Measurements from ENCODE around the gene DAAM1. TPM values are rescaled to one million over a fixed set of nuclear protein-coding genes. Genes with fewer than 3 reads are reported as not detected.

DAAM1 gene
- total and polyA plus RNA-seq, 2 donors (not counting 1 experiment from before 2014, with no cell fraction given) = 11.2 to 34.3 TPM

DNA sequence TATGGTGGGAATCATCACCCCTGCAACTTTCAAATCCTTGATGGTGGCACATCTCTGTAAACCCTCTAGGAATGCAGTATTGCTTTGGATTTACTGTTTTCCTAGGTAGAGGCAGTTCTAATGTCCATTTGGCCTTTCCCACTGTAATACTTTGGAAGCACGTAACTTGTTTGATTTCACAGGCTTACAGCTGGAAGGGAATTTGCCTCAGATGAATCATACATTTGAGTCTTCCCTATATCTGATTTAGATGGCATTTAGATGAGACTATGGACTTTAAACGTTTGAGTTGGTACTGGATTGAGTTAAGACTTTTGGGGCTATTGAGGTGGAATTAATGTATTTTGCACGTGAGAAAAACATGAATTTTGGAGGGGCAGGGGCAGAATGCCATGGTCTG lies 35.9 kb downstream of the DAAM1 start:
- intact Hi-C loops (cut with micrococcal nuclease) = no loop called here
- POLR2A ChIA-PET = no interaction called here
- Histone ChIP-seq H3K27ac (ENCODE audit: low read length in 2 of 2) (no peak overlapping the region), H3K36me3 (replicated peaks in 1 of 2; ENCODE audit: control extremely low read depth in 1 of 2, control insufficient read depth in 1 of 2, extremely low read depth in 1 of 2, insufficient read depth in 2 of 2, low read length in 1 of 2) (no peaks in the 10 kb centered on the region), H3K9ac (ENCODE audit: low read length) (no peak overlapping the region), H2AFZ (ENCODE audit: insufficient read depth, low read depth, low read length, poor library complexity, severe bottlenecking) (no peak overlapping the region), H3K79me2 (ENCODE audit: control insufficient read depth, insufficient read depth, low read length) (peaks cover 77% of the 10 kb centered on the region), H3K9me3 (ENCODE audit: control extremely low read depth in 1 of 3, control insufficient read depth in 2 of 3, insufficient read depth in 1 of 3, low read length in 2 of 3) (no peaks in the 10 kb centered on the region), H3K4me3 (ENCODE audit: control extremely low read depth in 1 of 5, extremely low read depth in 1 of 5, insufficient read depth in 1 of 5, low read depth in 2 of 5, low read length in 4 of 5) (no peak overlapping the region), H4K20me1 (ENCODE audit: control insufficient read depth, insufficient read depth, low read length, poor library complexity, severe bottlenecking) (peaks cover 17% of the 10 kb centered on the region), H3K4me2 (replicated peaks; ENCODE audit: low read depth, low read length, poor library complexity, severe bottlenecking) (no peak overlapping the region), H3K27me3 (replicated peaks in 1 of 4; ENCODE audit: control extremely low read depth in 1 of 4, control insufficient read depth in 3 of 4, insufficient read depth in 4 of 4, low read length in 3 of 4) (no peaks in the 10 kb centered on the region), H3K4me1 (ENCODE audit: control insufficient read depth in 2 of 2, insufficient read depth in 2 of 2, low read length in 2 of 2) (no peaks in the 10 kb centered on the region)
- H3K4me1 Mint-ChIP-seq = peaks cover 20% of the 10 kb centered on the region
- H3K27me3 Mint-ChIP-seq = no peaks in the 10 kb centered on the region
- H3K9me3 Mint-ChIP-seq (ENCODE audit: insufficient read depth) = no peaks in the 10 kb centered on the region
- TF ChIP-seq, protein P1, sequence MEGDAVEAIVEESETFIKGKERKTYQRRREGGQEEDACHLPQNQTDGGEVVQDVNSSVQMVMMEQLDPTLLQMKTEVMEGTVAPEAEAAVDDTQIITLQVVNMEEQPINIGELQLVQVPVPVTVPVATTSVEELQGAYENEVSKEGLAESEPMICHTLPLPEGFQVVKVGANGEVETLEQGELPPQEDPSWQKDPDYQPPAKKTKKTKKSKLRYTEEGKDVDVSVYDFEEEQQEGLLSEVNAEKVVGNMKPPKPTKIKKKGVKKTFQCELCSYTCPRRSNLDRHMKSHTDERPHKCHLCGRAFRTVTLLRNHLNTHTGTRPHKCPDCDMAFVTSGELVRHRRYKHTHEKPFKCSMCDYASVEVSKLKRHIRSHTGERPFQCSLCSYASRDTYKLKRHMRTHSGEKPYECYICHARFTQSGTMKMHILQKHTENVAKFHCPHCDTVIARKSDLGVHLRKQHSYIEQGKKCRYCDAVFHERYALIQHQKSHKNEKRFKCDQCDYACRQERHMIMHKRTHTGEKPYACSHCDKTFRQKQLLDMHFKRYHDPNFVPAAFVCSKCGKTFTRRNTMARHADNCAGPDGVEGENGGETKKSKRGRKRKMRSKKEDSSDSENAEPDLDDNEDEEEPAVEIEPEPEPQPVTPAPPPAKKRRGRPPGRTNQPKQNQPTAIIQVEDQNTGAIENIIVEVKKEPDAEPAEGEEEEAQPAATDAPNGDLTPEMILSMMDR (IDR thresholded peaks at IDR 0.05) = no peak
- TF ChIP-seq EZH2 (IDR thresholded peaks at IDR 0.05; ENCODE audit: borderline replicate concordance, insufficient read depth, low read depth, low read length, poor library complexity, severe bottlenecking) = no peak
- 90% methylated on average over 3 of the region's 3 CpGs for WGBS (ENCODE audit: insufficient coverage)
- DNase-seq (no peak), ATAC-seq (ENCODE audit: low read depth) (no peak)
- H3K27ac Mint-ChIP-seq = no peak overlapping the region
- H3K4me3 Mint-ChIP-seq = no peak overlapping the region
- CTCF ChIA-PET = no interaction called here

DNA sequence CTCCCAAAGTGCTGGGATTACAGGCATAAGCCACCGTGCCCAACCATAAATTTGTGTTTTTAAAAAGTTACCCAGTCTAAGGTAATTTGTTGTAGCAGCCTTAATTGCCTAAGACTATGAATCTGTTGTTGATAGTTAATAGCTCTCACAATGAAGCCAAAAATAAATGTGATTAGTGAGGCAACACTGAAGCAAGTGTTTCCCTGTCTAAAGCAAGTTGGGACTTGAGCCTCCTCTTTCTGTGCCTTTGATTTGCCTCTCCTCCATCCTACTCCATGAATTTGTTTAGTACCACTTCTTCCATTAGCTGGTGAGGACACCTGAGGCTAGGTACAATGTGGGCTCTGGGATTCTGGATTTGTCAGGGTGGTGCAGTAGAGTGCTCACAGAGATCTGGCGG lies 36.8 kb downstream of the DAAM1 start:
- no peak for ATAC-seq (ENCODE audit: low read depth)

More for the DNA sequence above, 36.8 kb downstream of the DAAM1 start:
- no peaks in the 10 kb centered on the region for H3K27me3 ChIP-seq (replicated peaks in 1 of 4; ENCODE audit: control extremely low read depth in 1 of 4, control insufficient read depth in 3 of 4, insufficient read depth in 4 of 4, low read length in 3 of 4)
- Mint-ChIP-seq H3K27me3 (no peaks in the 10 kb centered on the region), H3K4me3 (no peak overlapping the region), H3K9me3 (ENCODE audit: insufficient read depth) (no peaks in the 10 kb centered on the region), H3K27ac (no peak overlapping the region), H3K4me1 (peaks cover 24% of the 10 kb centered on the region)
- DNase-seq = no peak
- H3K9ac ChIP-seq (ENCODE audit: low read length) = no peak overlapping the region
- H2AFZ ChIP-seq (ENCODE audit: insufficient read depth, low read depth, low read length, poor library complexity, severe bottlenecking) = no peak overlapping the region
- H3K9me3 ChIP-seq (ENCODE audit: control extremely low read depth in 1 of 3, control insufficient read depth in 2 of 3, insufficient read depth in 1 of 3, low read length in 2 of 3) = no peaks in the 10 kb centered on the region
- POLR2A ChIA-PET = no interaction called here
- no peak overlapping the region for H3K27ac ChIP-seq (ENCODE audit: low read length in 2 of 2)
- TF ChIP-seq, protein P1 (IDR thresholded peaks at IDR 0.05) = no peak
- no peak for TF ChIP-seq EZH2 (IDR thresholded peaks at IDR 0.05; ENCODE audit: borderline replicate concordance, insufficient read depth, low read depth, low read length, poor library complexity, severe bottlenecking)
- no peak overlapping the region for H3K4me3 ChIP-seq (ENCODE audit: control extremely low read depth in 1 of 5, extremely low read depth in 1 of 5, insufficient read depth in 1 of 5, low read depth in 2 of 5, low read length in 4 of 5)
- H3K36me3 ChIP-seq (replicated peaks in 1 of 2; ENCODE audit: control extremely low read depth in 1 of 2, control insufficient read depth in 1 of 2, extremely low read depth in 1 of 2, insufficient read depth in 2 of 2, low read length in 1 of 2) = no peaks in the 10 kb centered on the region
- WGBS (ENCODE audit: insufficient coverage) = 100% methylated on average over 1 of the region's 2 CpGs
- no peak overlapping the region for H3K4me2 ChIP-seq (replicated peaks; ENCODE audit: low read depth, low read length, poor library complexity, severe bottlenecking)
- intact Hi-C loops (cut with micrococcal nuclease) = no loop called here
- CTCF ChIA-PET = no interaction called here
- H4K20me1 ChIP-seq (ENCODE audit: control insufficient read depth, insufficient read depth, low read length, poor library complexity, severe bottlenecking) = peaks cover 17% of the 10 kb centered on the region
- peaks cover 0 to 7% of the 10 kb centered on the region in 2 donors for H3K4me1 ChIP-seq (ENCODE audit: control insufficient read depth in 2 of 2, insufficient read depth in 2 of 2, low read length in 2 of 2)
- peaks cover 69% of the 10 kb centered on the region for H3K79me2 ChIP-seq (ENCODE audit: control insufficient read depth, insufficient read depth, low read length)
